ENCODE results near the gene PHF8. TPM values are rescaled to one million over a fixed set of nuclear protein-coding genes. Genes with fewer than 3 reads are reported as not detected.
A peak's percentile ranks its signal among the peaks of the same experiment; 100 is the strongest.

PHF8 gene
- total RNA-seq, 2 donors from 2014 or later = 51.6 to 87.6 TPM

DNA sequence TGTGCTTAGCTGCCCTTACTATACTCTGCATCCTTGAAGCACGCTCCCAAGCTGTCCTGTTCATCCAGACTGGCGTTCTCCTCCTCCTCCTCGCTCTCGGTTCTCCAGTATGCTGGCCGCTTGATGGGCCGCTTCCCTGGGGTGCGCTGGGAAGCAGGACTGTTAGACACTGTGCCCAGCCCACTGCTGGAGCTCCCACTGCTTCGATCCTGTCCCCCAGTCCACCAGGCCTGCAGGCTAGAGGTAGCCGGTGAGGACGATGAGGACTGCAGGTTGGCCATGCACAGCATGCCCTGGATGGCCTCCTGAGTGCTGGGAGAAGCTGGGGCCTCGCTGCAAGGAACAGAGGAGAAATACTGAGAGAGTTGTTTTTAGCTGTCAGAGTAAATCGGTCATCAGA is 59.4 kb downstream of the PHF8 start:
- Mint-ChIP-seq H3K4me3 (no peak overlapping the region), H3K27me3 (no peaks in the 10 kb centered on the region), H3K9me3 (no peaks in the 10 kb centered on the region), H3K4me1 (ENCODE audit: low read depth in 2 of 2) (no peaks in the 10 kb centered on the region), H3K36me3 (peaks cover 11% of the 10 kb centered on the region), H3K27ac (no peak overlapping the region)
- ATAC-seq (peak in 1 of 2 donors; percentile 55), DNase-seq (ENCODE audit: low spot score) (no peak)

- peaks cover 3 to 7% of the 10 kb centered on the region in 2 donors for H3K4me1 Mint-ChIP-seq (ENCODE audit: low read depth in 2 of 2)
- no peaks in the 10 kb centered on the region for H3K9me3 Mint-ChIP-seq
- no peak overlapping the region for H3K27ac Mint-ChIP-seq
- H3K27me3 Mint-ChIP-seq = peaks cover 0 to 4% of the 10 kb centered on the region in 2 donors
- DNase-seq (ENCODE audit: low spot score) (no peak), ATAC-seq (no peak)
- no peak overlapping the region for H3K4me3 Mint-ChIP-seq
- H3K36me3 Mint-ChIP-seq = peaks cover 34% of the 10 kb centered on the region
Observed at GRCh38 chrX:53974529-53974928, 69.7 kb downstream of the PHF8 start.

DNA sequence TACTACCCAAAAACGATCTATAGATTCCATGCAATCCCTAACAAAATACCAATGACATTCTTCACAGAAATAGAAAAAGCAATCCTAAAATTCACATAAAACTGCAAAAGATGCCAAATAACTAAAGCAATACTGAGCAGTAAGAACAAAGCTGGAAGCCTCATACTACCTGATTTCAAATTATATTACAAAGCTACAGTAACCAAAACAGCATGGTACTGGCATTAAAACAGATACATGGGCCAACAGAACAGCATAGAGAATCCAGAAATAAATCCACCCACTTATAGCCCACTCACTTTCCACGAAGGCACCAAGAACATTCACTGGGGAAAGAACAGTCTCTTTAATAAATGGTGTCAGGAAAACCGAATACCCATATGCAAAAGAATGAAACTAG is 74.7 kb downstream of the PHF8 start:
- Mint-ChIP-seq H3K27ac (no peak overlapping the region), H3K36me3 (peaks cover 38% of the 10 kb centered on the region)

DNA sequence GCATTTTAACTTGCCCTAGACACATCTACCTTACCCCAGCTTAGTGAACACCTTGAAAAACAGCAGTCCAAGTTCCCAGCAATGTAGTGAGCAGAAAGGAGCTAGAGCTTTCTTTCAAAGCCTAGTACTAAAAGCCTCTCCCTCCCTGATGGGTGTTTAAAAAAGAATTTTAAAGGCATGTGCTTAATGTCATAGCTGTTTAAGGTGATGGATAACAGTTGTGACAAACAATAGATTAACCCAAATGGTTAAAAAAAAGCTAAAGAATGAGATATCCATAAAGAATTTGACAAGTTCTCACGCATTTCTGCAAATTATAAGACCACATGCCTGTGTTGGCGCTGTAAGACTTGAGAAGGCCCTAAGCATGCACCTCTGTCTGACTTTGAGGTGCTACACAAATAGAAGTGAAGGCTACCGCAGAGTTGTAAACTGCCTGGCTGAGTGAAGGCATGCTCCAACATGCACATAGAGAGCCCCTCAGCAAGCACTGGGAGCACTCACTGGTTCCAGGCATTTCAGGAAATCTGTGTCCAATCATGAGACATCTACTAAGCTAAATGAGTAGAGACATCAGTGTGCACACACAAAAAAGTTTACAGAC is 94.0 kb downstream of the PHF8 start:
- no peak for ATAC-seq
- Mint-ChIP-seq H3K27me3 (no peaks in the 10 kb centered on the region), H3K9me3 (no peaks in the 10 kb centered on the region), H3K36me3 (peaks cover 22% of the 10 kb centered on the region), H3K27ac (no peak overlapping the region), H3K4me3 (no peak overlapping the region), H3K4me1 (ENCODE audit: low read depth in 2 of 2) (no peaks in the 10 kb centered on the region)
- DNase-seq (ENCODE audit: low spot score) = no peak

More for the DNA sequence above, 74.7 kb downstream of the PHF8 start:
- ATAC-seq = no peak
- no peaks in the 10 kb centered on the region for H3K9me3 Mint-ChIP-seq
- no peak overlapping the region for H3K4me3 Mint-ChIP-seq
- peaks cover 0 to 4% of the 10 kb centered on the region in 2 donors for H3K27me3 Mint-ChIP-seq
- H3K4me1 Mint-ChIP-seq (ENCODE audit: low read depth in 2 of 2) = peaks cover 3 to 7% of the 10 kb centered on the region in 2 donors
- DNase-seq (ENCODE audit: low spot score) = no peak

- Mint-ChIP-seq H3K27me3 (peaks cover 0 to 3% of the 10 kb centered on the region in 2 donors), H3K4me3 (peak overlapping the region; percentile 26), H3K27ac (peak overlapping the region; percentile 67 to 80), H3K4me1 (ENCODE audit: low read depth in 2 of 2) (peaks cover 33 to 36% of the 10 kb centered on the region in 2 donors), H3K9me3 (no peaks in the 10 kb centered on the region), H3K36me3 (peaks cover 16% of the 10 kb centered on the region)
- ATAC-seq (peak; percentile 64 to 72), DNase-seq (ENCODE audit: low spot score) (no peak)
Observed at GRCh38 chrX:53940180-53940579, 104.1 kb downstream of the PHF8 start.

DNA sequence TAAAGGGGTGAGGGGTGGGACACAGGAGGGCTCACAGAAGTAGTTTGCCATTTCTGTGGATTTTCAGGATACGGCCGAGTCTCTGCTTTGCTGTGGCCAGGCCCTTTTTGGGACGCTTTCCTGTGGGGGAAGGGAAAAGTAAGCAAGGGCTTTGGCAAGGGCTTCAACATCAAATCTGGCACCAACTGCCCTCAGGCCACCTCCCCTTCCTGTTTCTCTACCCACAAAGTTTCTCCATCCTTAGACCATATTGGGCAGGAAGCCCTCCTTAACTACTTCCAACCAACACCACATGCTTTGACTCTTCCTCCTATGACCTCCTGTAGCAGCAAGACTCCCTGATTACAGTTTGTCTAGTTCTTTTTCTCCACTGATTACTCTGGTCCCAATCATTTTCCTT is 105.1 kb downstream of the PHF8 start:
- Mint-ChIP-seq H3K4me3 (peak overlapping the region; percentile 26), H3K4me1 (ENCODE audit: low read depth in 2 of 2) (peaks cover 33 to 41% of the 10 kb centered on the region in 2 donors), H3K27ac (peak overlapping the region; percentile 67 to 80), H3K27me3 (peaks cover 0 to 3% of the 10 kb centered on the region in 2 donors), H3K9me3 (no peaks in the 10 kb centered on the region), H3K36me3 (peaks cover 16% of the 10 kb centered on the region)
- ATAC-seq (peak; percentile 77 to 81), DNase-seq (ENCODE audit: low spot score) (peak; percentile 62)

GRCh38 chrX:53930515-53931380 is 113.5 kb downstream of the PHF8 start:
- peaks cover 6 to 9% of the 10 kb centered on the region in 2 donors for H3K4me1 Mint-ChIP-seq (ENCODE audit: low read depth in 2 of 2)
- H3K27ac Mint-ChIP-seq = no peak overlapping the region
- H3K36me3 Mint-ChIP-seq = no peaks in the 10 kb centered on the region
- no peak overlapping the region for H3K4me3 Mint-ChIP-seq
- DNase-seq (ENCODE audit: low spot score) (no peak), ATAC-seq (peak in 1 of 2 donors; percentile 11)
- no peaks in the 10 kb centered on the region for H3K9me3 Mint-ChIP-seq
- peaks cover 0 to 13% of the 10 kb centered on the region in 2 donors for H3K27me3 Mint-ChIP-seq

DNA sequence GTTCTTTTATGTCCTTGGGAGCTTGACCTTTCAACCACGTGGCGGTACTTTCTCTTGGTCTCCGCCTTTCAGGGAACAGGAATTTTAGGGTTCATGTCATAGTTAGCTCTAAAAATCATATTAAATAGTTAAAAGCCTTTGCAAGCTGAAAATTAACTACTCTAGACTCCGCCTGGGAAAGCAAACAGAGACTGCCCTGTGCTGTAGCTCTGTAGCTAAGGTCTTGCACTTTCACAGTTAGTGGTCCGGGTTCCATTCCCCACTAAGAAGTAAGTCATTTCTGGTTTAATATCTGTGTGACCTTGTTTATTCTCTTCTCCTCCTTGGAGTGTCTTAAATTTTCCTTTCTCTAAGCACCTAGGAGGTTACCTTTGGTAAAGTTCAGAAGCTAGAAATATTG is 118.2 kb downstream of the PHF8 start:
- ATAC-seq (no peak), DNase-seq (ENCODE audit: low spot score) (no peak)
- Mint-ChIP-seq H3K27ac (no peak overlapping the region), H3K9me3 (no peaks in the 10 kb centered on the region), H3K36me3 (no peaks in the 10 kb centered on the region), H3K4me3 (no peak overlapping the region), H3K4me1 (ENCODE audit: low read depth in 2 of 2) (peaks cover 0 to under 1% of the 10 kb centered on the region in 2 donors), H3K27me3 (peaks cover 0 to 9% of the 10 kb centered on the region in 2 donors)

- Mint-ChIP-seq H3K4me3 (no peak overlapping the region), H3K36me3 (no peaks in the 10 kb centered on the region)
Observed at GRCh38 chrX:53918702-53919101, 125.6 kb downstream of the PHF8 start.

GRCh38 chrX:53900623-53901022 is 143.7 kb downstream of the PHF8 start:
- DNase-seq (ENCODE audit: low spot score) (no peak), ATAC-seq (no peak)
- Mint-ChIP-seq H3K27ac (no peak overlapping the region), H3K27me3 (peaks cover 0 to 4% of the 10 kb centered on the region in 2 donors), H3K9me3 (no peaks in the 10 kb centered on the region), H3K36me3 (no peaks in the 10 kb centered on the region), H3K4me1 (ENCODE audit: low read depth in 2 of 2) (no peaks in the 10 kb centered on the region), H3K4me3 (no peak overlapping the region)

More at GRCh38 chrX:53918702-53919101, 125.6 kb downstream of the PHF8 start:
- peaks cover 0 to 8% of the 10 kb centered on the region in 2 donors for H3K27me3 Mint-ChIP-seq
- no peak overlapping the region for H3K27ac Mint-ChIP-seq
- DNase-seq (ENCODE audit: low spot score) = no peak
- no peak for ATAC-seq
- no peaks in the 10 kb centered on the region for H3K9me3 Mint-ChIP-seq
- H3K4me1 Mint-ChIP-seq (ENCODE audit: low read depth in 2 of 2) = no peaks in the 10 kb centered on the region

DNA sequence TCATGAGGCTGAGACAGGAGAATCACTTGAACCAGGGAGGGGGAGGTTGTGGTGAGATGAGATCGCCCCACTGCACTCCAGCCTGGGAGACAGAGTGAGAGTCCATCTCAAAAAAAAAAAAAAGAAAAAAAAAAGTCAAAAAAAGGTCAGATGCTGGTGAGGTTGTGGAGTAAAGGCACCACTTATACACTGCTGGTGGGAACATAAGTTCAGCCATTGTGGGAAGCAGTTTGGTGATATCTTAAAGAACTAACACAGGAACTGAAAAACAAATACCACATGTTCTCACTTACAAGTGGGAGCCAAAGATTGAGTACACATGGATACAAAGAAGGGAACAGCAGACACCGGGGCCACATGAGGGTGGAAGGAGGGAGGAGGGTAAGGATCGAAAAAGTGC is 149.0 kb downstream of the PHF8 start:
- no peak for ATAC-seq
- H3K27ac Mint-ChIP-seq = no peak overlapping the region
- no peak overlapping the region for H3K4me3 Mint-ChIP-seq
- H3K4me1 Mint-ChIP-seq (ENCODE audit: low read depth in 2 of 2) = no peaks in the 10 kb centered on the region
- H3K27me3 Mint-ChIP-seq = peaks cover 4 to 5% of the 10 kb centered on the region in 2 donors
- no peaks in the 10 kb centered on the region for H3K9me3 Mint-ChIP-seq
- H3K36me3 Mint-ChIP-seq = no peaks in the 10 kb centered on the region
- no peak for DNase-seq (ENCODE audit: low spot score)

Other genes starting within 250 kb of the PHF8 start
- gene FAM120C, start 138.8 kb upstream of the PHF8 start, total RNA-seq = 10 to 100 TPM in 1 of 2 donors, 1 to 10 TPM in 1; 7.6 to 15.0 TPM